Renal cortical epithelial cell (primary cell): ENCODE data around the gene CELA3B. TPM values are rescaled to one million over a fixed set of nuclear protein-coding genes. Genes with fewer than 3 reads are reported as not detected.
A peak's percentile ranks its signal among the peaks of the same experiment; 100 is the strongest.
"Not testable (repeated sequence)": the region's sequence is repeated elsewhere in the genome, so short reads cannot be mapped to it uniquely, and the experiment has no call there.

Experiments used
- DNase-seq: peaks from one replicate; pipeline ENCODE4 v3.0.0-alpha.2; 2011; ENCODE audit warnings: low read depth
- total RNA-seq: library from RNA; depleted of rRNA; stranded (reverse); fragments of >200 nt; gene quantifications from 2 replicates; pipeline ENCODE4 v1.2.3, GENCODE V29; 2014

Gene CELA3B, protein sequence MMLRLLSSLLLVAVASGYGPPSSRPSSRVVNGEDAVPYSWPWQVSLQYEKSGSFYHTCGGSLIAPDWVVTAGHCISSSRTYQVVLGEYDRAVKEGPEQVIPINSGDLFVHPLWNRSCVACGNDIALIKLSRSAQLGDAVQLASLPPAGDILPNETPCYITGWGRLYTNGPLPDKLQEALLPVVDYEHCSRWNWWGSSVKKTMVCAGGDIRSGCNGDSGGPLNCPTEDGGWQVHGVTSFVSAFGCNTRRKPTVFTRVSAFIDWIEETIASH
- total RNA-seq: not detected in 2 replicates

DNA sequence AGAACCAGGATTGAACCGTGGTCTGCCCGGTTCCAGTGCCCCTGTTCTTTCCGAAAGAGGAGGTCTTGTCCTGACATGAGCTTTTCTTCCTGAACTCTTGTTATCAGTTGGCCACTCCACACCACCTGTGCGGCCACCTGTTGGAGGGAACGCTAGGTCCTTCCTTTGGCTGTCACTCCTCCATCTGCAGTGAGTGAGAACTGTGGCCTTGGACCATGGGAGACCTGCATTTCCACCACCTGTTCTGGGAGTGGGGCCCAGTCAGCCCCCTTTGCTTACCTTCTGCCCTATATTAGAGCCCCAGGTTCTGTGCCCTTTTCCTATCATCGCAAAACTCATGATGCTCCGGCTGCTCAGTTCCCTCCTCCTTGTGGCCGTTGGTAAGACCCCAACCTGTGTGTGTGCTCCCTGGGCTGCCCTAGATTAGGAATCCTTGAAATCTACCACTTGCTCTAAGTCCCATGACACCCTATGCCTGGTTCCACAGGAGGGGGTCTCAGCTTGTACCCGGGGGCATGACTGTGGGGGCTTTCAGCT is at the start of gene CELA3B:
Gene CELA3B, plus strand, starts transcription at position 320 of the 537 bp plus-strand sequence. Its CDS starts 18 bp downstream, at position 338.
- DNase-seq: not testable (repeated sequence)

DNA sequence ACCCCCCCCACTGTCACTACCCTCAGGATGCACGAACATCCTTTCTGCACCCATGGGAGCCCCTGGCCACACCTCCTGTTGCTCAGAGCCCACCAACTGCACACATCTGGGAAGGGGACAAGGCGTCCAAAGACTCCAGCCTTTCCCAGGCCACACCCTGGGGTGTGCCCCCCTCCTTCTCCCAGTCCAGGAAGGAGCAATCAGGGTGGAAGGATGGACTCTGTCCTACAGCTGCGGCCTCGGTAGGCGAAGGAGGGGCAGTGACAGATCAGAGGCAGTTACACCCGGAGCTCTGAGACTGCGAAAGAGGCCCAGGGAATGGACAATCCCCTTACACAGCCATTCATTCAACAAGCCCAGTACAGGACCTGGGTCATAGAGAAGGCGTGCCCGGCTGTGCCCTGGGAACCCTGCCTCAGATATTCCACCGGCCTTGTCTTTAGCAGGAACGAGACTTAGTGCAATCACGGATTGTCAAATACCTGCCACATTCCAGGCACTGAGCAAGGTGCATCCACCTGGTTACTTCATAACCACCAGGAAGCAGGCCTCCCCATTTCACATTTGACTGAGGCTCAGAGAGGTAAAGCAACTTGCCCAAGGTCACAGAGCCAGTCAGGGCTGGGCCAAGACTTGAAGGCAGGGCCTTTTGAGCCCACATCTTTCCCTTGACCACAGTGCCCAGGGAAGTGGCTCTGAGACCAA is 49.1 kb upstream of the CELA3B start:
- DNase-seq: no peak

DNA sequence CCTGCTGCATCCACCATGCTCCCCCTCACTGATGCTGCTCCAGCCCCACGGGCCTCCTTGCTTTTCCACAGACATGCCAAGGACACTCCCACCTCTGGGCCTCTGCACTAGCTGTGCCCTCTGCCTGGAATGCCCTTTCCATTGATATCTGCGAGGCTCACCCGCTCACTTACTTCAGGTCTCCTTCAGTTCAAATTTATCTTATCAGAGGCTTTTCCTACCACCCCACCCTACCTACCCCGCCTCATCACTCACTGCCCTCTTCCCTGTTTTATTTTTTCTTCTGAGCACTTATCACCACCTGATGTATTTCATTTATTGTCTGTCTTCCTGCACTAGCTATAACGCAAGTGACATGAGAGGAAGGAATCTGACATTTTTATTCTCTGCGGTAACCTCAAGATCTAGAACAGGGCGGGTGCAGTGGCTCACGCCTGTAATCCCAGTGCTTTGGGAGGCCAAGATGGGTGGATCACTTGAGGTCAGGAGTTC is 46.7 kb upstream of the CELA3B start:
- DNase-seq: no peak

DNA sequence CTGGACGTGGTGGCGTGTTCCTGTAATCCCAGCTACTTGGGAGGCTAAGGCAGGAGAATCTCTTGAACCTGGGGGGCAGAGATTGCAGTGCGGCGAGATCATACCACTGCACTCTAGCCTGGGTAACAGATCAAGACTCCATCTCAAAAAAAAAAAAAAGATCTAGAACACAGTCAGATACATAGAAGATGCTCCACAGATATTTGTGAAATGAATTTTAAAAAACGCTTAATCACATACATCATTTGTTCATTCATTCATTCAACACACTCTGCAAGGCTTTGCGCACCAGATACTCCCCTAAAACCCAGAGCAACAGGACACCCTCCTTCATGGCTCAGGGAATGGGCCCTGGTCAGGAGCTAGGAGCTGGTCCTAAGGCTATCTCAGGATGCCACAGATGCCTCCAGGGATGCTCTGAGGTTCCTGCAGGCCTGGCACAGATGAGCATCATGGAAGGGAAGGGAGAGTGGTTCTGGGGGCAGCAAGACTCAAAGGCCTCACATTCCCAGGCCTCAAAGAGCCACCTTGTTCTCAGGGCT is 46.1 kb upstream of the CELA3B start:
- DNase-seq: no peak

DNA sequence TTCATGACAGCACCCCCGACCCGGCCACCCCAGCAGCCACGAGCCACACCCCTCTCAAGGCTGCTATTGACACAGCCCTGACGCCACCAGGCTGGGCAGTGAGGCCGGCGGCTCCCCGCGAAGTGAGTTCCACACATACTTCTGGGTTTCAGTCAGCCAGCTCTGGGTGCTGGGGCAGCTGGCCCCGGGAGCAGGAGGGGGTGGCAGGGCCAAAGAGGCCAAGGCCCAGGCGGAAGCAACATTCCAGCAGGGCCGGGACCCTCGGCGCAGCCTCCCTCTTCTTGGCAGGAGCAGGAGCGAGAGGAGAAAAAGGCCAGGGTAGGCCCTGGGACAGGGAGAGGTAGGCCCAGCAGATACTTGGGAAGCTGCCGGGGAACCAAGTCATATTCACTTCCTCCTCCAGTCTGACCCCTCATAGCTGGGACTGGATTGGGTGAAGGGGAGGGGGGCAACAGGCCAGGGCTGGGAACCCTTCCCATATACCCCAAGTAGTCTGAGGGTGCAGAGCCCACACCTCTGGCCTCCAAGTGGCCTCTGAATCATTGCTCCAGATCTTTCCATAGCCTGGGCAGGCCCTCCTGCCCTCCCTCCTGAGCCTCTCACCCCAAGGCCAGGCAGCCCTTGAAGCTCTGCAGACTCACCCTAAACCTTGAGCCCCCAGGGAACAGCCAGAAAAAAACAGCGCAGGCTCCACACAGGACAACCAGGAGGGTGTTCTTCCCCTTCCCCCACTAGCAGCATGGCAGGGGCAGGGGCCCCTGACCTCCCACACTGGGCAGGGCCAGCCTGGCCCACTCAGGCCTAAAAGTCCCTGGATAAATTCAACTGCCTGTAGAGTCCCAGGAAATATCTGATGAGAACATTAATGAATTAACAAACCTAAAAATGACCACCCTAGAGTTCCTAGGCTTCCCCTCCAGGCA is 45.4 kb upstream of the CELA3B start:
- peak; percentile 78 for DNase-seq

DNA sequence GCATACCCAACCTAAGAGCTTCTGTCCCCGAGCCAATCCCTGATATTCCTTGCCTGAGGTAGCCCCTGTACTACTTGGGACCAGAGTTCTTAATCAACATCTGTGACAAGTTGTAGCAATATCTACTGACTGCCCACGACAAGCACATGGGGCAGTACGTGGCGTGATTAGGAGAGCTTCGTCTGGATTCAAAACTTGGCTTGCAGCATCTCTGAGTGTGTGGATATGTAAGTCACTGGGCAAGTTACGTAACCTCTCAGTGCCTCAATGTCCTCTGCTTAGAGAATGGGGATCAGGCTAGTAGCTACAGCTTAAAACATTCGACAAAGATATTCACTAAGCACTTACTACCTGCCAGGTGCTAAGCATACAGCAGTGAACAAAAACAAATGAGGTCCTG is 44.7 kb upstream of the CELA3B start:
- no peak for DNase-seq

DNA sequence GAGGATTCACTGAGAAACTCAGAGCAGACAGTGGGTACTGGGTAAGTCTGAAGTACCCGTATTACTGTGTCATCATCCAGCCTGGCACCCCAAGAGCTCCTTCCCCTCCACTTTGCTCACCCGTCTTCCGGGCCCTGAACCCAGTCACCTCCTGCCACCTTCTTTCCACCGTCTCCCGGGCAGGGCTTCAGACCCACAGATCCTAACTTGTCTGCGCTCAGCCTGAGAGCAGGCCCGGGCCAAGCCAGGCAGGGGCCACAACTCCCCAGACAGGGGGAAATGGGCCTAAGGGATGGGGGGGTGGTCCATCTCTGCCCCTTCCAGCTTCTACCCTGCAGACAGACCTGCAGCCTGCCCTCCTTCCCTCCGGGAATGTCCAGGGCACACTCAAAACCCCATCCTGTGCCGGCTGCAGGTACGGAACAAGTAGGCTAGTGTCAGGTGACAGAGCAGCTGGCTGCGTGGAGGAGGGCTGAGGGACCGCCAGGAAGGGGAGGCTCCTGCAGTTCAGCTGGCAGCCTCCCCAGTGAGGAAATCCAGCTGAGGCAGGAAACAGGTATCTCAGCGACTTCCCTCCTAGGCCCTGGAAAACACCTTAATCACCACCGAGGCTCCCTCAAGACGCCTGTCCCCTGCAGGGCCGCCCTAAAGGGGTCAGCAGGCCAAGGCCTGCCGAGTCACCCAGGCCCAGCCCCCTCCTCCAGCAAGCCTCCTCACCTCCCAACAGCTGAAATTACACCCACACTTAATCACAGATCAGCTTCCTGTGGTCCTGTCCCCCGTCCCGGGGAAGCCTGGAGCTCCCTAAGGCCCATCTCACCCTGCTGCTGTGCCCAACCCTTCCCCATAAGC is 43.2 kb upstream of the CELA3B start:
- DNase-seq: peak; percentile 63

DNA sequence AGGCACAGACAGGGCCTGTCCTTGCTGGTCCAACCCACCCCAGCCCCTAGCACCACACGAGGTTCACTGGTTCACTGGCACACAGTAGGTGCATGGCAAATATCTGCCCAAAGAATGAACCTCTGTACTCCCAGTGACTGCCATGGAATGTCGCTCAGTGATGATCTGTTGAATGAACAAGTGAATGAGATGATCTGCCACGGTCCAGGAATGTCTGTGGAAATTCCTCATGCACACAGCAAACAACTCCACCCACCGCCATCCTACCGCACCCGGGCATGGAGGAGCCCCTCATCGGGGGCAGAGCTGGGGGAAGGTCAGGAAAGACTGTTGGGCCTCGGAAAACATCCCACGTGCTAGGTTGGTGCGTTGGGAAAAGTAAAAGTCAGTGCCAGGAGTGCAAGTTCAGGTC is 41.4 kb upstream of the CELA3B start:
- no peak for DNase-seq

DNA sequence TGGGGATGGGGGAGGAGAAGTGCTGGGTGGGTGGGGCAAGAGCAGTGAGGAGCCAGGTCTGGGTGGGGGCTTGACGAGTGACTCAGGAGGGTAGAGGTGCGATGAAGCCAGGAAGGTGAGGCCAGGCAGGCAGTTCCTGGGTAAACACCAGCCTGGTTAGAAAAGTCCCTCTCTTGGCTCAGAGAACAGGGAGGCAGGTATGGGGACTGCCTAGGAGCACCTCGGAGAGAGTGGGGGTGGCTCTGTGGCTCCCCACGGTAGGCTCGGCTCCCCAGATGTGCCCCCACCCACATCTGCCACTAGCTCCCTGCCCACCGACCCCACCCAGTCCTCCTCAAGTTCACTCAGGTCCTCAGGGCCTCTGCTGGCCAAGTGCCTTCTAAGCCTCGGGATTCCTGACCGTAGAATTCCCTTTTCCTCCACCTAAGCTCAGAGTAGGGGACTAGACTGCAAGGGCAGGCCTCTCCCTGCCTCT is 40.9 kb upstream of the CELA3B start:
- DNase-seq: no peak

DNA sequence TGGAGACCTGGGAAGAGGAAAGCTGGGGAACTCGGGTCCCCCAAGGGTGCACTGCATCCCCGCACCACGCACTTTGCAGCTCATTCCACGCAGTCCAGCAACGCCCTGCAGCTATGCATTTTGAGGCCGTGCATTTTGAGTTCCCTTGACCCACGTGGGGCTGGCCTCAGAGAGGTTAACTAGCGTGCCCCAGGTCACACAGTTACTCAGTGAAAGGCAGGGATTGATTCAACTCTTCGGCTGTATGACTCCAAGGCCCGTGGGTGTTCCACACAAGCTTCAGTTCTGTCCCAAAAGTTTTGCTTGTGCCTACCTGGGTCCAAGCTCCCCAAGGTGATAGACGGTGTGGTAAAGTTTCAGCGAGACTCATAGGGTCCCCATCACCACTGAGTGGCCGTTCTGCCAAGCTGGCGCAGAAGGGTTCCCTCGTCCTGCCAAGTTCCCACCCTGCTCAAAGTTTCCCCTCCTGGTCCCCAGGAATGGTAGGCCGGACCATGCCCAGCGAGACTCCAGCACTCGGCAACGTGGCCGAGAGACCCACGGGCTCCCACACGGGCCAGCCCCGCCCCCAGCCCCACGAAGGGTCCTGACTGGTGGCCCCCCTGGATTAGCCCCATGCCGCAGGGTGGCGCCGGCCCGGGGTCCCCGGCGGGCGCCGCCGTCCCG is 40.3 kb upstream of the CELA3B start:
- DNase-seq: no peak

DNA sequence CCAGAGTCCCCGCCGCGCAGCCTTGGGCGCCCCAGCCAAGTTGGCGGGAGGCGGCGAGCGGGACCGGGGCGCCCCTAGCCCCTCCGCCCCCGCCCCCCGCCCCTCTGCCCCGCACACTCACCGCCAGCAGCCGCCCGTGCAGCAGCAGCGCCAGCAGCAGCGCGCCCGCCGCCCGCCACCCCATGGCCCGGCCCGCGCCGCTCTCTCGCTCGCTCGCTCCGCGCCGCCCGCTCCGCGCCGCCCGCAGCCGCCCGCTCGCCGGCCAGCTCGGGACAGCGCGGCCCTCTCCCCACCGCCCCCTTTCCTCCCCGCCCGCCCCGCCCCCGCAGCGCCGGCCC is 39.8 kb upstream of the CELA3B start, which contains the start of gene HSPG2:
Gene HSPG2, minus strand, starts transcription at position 277 of the 338 bp plus-strand sequence. Its CDS starts 93 bp downstream, at position 184.
- no peak for DNase-seq

DNA sequence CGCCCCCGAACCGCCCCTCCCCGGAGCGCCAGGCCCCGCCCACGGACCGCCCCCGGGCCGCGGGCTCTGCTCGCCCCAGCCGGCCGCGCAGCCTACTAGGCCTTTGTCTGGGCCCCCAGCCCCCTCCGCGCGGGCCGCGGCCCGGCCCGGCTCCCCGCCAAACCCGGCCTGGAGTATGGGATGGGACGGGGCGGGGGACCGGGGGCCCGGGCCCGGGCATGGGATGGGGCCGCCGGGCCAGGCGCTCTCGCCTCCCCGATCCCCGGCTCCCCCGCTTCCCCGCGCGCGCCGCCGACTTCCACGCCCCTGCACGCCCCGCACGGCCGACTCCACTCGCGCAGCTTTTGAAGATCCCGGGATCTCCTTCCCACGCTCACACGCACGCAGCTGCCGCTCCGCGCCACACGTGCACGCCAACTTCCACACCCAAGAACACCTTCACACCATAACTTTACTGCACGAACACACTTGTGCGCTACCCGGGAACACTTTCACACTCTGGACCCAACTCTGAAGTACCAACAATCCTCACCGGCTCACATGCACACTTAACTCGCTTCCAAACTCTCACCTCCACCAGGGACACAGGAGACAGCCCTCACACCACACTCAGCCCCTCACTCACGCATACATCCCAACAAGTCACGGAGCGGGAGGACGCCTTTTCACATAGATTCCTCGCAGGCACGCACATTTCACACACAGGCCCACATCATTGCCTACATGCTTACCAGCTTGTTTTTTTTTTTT is 39.3 kb upstream of the CELA3B start:
- no peak for DNase-seq

DNA sequence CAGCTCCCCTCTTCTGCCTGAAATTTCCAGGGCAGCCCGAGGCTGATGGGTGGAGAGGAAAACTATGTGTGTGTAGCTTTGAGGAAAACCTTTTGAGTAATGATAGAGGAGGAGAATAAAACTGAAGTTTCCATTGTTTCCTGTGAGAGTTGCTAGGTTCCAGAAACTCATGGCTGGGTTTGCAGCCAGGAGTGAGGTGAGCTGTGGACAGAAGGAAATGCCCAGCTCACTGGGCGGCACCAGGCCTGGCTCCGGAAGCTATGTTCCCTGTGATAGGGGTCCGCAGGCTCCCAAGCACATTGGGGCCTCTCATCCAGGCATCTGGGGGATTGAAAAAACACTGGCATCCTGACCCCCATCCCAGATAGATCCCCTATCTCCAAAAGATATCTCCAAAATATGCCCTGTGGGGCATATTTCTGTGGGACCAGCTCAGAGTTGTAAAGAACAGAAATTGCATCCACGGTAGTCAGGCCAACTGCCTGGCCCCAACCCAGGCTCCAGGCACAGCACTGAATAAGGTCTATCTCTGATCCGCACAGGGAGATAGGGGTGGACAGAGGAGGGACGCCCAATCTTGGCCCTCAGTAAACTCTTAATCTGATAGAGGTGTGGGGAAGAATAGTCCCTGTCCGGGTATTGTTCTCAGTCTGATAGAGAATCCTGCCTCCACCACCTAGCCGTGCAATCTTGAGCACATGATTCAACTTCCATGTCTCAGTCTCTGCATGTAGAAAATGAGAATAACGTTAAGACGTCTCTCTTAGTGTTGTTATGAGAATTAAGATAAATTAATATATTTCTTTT is 37.9 kb upstream of the CELA3B start:
- no peak for DNase-seq

DNA sequence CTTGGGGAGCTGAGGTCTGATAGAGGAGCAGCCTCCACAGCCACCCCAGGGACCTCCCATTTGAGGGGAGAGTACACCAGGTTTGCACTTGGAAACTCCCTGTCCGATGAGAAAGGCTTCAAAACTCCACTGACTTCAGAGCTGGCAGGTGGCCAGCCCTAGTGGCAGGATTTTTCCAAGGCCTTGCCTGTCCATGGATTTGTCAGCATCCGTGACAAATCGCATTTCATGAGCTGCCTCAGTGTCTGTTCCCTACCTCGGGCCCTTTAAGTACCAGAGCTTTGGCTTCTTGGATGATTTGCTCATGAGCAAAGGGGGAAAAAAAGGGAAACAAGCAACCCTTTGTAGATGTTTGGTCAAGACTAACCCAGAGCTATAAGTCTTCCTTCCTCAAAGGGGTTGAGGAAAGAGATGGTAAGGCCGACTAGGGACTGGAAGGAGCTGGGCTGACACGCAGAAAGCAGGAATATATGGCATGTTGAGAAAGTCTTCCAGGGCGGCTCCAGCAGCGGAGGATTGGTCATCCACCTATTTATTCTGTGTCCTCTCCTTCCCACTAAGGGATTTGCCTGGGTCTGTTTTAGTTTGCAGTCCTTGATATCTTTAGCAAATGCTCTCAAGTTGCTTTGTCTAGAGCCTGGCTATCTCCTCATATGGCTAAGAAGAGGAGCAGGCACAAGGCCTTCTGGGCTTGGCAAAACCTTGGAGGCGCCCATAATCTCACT is 37.0 kb upstream of the CELA3B start:
- peak; percentile 95 for DNase-seq

DNA sequence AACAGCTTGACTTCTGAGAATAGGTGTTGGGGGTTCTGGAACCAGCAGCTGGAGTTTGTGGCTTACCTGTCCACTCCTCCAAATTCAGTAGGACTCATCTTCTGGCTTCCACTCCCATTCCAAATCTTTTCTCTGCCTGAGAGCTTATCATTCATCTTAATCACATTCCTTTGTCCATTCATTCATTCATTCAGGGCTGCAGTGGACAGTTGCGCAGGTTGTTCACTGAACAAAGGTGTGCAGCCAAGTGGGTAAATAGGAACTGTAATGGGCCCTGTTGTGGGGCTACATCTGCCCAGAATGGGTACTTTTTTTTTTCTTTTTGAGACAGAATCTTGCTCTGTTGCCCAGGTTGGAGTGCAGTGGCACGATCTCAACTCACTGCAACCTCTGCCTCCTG is 36.3 kb upstream of the CELA3B start:
- DNase-seq: no peak

DNA sequence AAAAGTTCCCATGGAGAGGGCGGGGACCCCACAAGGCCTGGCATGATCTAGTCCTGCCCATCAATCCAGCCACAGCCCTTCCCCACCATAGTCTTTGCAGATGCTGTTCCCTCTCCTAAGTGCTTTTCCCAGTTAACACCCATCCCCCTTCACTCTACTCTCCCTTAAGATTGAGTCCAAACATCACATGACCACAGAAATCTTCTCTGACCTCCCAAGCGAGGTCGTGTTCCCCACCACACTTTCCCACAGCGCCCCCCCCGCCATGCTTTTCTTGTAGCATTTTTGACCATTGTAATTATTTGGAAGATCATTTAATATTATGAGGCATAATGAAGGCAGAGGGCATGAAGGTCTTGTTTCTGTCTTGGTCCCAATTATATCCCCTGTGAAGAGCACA is 35.5 kb upstream of the CELA3B start:
- DNase-seq: no peak

DNA sequence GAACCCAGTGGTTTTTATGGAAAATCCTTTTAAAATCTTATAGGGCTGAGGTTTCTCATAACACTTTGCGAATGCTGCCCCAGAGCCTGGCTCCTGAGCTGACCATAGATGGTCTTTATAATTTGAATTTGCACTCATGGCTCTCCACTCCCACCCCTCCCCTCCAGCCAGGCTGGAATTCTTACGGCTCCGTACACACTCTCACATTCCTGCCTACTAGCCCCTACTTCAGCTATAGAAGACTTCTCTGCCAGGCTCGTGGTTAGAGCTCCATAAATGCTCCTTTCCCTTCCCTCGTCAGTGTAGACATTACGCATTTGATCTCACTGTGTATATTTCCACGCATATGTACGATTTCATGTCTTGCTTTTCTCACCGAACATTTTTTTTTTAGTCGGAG is 34.4 kb upstream of the CELA3B start:
- no peak for DNase-seq
